Esophagus squamous epithelium (tissue), 5 donors: ENCODE measurements around the gene RIF1. TPM values are rescaled to one million over a fixed set of nuclear protein-coding genes. Genes with fewer than 3 reads are reported as not detected.

ENCODE experiments used
- DNase-seq: peaks from one replicate; lab custom pipeline; 2025; lab: John Stamatoyannopoulos, UW
- H3K27ac ChIP-seq, 4 donors: fragments of 200-600 bp; sonication (generic); one replicate each; pipeline ENCODE4 v1.5.1; 2016 to 2019; ENCODE audit warnings: mild to moderate bottlenecking in 1 of 4
- H3K27me3 ChIP-seq, 4 donors: fragments of 200-600 bp; sonication (generic); 1 replicate in 3 of 4; 2 replicates in 1 of 4; pipeline versions ENCODE4 v1.5.1 to v1.6.0; 2017 to 2021; ENCODE audit warnings: antibody characterized with exemption in 1 of 4
- H3K36me3 ChIP-seq, 3 donors: fragments of 200-600 bp; sonication (generic); one replicate each; pipeline ENCODE4 v1.5.1; 2016 to 2019
- H3K4me1 ChIP-seq, 3 donors: fragments of 200-600 bp; sonication (generic); one replicate each; pipeline ENCODE4 v1.5.1; 2017 to 2019
- H3K4me3 ChIP-seq, 4 donors: fragments of 200-600 bp; sonication (generic); 1 replicate in 3 of 4; 2 replicates in 1 of 4; pipeline ENCODE4 v1.5.1; 2016 to 2019; ENCODE audit warnings: mild to moderate bottlenecking in 2 of 4, moderate library complexity in 1 of 4
- H3K9me3 ChIP-seq, 3 donors: fragments of 200-600 bp; sonication (generic); one replicate each; pipeline ENCODE4 v1.5.1; 2016 to 2019
- POLR2A ChIP-seq, 4 donors: fragments of 450-650 bp; IDR thresholded peaks; one replicate each; pipeline ENCODE4 v1.6.1; 2017; ENCODE audit warnings: antibody characterized with exemption in 4 of 4, mild to moderate bottlenecking in 4 of 4, moderate library complexity in 3 of 4
- WGBS, 2 donors: methylation state at CpG; one replicate each; pipeline ENCODE4 v1.1.5; 2018; 5-methylcytosine and 5-hydroxymethylcytosine counted together
- intact Hi-C: fragments of 100-400 bp; cut with DNase I; formaldehyde crosslinking; loops from one replicate; pipeline ENCODE4 v1.15.0; 2022
- total RNA-seq, 4 donors: library from RNA; depleted of rRNA; stranded (reverse); fragments of >200 nt; gene quantifications; one replicate each; pipeline ENCODE4 v1.1.0, GENCODE V29; 2016
- TF ChIP-seq, protein P1 (sequence below), 6 experiments: fragments of 450-650 bp in 4 of 6; fragments of 200-600 bp in 2 of 6; sonication (generic) in 2 of 6; IDR thresholded peaks; one replicate each; pipeline ENCODE4 v1.5.1; 2016 to 2019; ENCODE audit warnings: antibody characterized with exemption in 6 of 6, mild to moderate bottlenecking in 4 of 6, moderate library complexity in 4 of 6
- donor health status: DM: yes; HTN: yes; CAD: no.

RIF1 gene
- total RNA-seq, 4 donors from 2014 or later = 14.4 to 41.4 (median 24.4) TPM

DNA sequence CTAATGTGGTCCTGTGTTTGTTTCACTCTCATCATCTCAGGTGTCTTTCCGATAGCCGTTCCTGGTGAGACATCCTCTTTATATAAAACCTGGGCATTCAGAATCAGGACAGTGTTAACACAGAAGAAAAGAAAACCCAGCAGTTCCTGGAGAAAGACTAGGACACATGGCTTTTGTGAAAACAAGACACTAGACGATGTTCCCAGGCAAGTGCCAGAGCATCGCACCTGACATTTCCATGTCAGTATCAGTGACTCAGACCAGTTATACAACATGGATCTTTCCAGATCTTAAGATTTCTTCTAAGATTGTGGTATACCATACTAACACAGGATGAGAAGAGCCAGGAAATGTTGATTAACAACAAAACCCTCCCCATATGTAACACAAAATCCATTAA is 96.5 kb downstream of the RIF1 start:
- intact Hi-C loops = no loop called here
- Histone ChIP-seq H3K4me3 (no peak overlapping the region), H3K27me3 (no peaks in the 10 kb centered on the region), H3K36me3 (no peaks in the 10 kb centered on the region), H3K4me1 (peaks cover 0 to 4% (median 0%) of the 10 kb centered on the region in 3 donors), H3K9me3 (no peaks in the 10 kb centered on the region), H3K27ac (no peak overlapping the region)
- TF ChIP-seq POLR2A (IDR thresholded peaks at IDR 0.05) = no peak
- TF ChIP-seq, protein P1, sequence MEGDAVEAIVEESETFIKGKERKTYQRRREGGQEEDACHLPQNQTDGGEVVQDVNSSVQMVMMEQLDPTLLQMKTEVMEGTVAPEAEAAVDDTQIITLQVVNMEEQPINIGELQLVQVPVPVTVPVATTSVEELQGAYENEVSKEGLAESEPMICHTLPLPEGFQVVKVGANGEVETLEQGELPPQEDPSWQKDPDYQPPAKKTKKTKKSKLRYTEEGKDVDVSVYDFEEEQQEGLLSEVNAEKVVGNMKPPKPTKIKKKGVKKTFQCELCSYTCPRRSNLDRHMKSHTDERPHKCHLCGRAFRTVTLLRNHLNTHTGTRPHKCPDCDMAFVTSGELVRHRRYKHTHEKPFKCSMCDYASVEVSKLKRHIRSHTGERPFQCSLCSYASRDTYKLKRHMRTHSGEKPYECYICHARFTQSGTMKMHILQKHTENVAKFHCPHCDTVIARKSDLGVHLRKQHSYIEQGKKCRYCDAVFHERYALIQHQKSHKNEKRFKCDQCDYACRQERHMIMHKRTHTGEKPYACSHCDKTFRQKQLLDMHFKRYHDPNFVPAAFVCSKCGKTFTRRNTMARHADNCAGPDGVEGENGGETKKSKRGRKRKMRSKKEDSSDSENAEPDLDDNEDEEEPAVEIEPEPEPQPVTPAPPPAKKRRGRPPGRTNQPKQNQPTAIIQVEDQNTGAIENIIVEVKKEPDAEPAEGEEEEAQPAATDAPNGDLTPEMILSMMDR (IDR thresholded peaks at IDR 0.05) = no peak
- no peak for DNase-seq
- 91 to 93% methylated on average over 4 of the region's 4 CpGs for WGBS, 2 donors

DNA sequence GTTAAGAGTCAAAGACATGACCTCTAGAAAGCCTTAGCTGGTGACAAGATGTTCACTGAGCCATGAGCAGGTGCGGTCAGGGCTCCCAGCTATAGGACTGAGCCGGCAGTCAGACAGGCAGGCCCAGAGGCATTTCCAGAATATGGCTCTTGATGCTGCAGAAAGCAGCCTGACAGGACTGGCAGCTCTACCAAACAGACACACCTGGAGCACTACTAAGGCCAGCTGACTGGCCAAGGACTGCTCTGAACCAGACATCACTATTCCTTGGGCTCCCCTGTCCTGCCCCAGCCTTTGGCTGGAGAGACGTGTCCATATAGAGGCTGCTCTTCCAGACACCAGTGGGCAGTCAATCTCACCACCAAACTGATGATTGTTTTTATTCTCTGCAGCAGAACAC is 98.8 kb downstream of the RIF1 start:
- peaks cover 0 to 4% (median 0%) of the 10 kb centered on the region in 3 donors for H3K4me1 ChIP-seq
- intact Hi-C loops = no loop called here
- no peaks in the 10 kb centered on the region for H3K9me3 ChIP-seq
- no peak overlapping the region for H3K27ac ChIP-seq
- H3K4me3 ChIP-seq = no peak overlapping the region
- no peaks in the 10 kb centered on the region for H3K36me3 ChIP-seq
- no peaks in the 10 kb centered on the region for H3K27me3 ChIP-seq
- no peak for DNase-seq
- WGBS, 2 donors = 71 to 100% methylated on average over 1 to 3 of the region's 3 CpGs
- TF ChIP-seq, protein P1 (IDR thresholded peaks at IDR 0.05) = no peak
- no peak for TF ChIP-seq POLR2A (IDR thresholded peaks at IDR 0.05)

DNA sequence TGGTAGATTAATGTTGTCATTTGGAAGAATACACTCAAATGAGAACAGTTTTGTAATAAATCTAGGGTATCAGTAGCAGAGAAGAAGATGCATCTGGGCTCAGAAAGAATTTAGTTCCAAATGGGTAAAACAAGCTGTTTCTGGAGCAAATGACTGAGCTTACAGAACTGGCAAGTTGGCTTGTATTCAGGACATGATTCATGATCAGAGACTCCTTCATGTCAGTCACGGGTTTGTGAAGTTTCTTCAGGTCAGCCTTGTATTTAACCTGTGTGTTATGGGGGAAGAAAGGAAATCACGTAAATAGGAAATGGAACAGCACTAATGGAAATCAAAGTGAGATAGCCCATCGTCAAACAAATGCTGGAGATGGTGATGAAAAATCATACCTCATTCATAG is 109.1 kb downstream of the RIF1 start:
- Histone ChIP-seq H3K27ac (no peak overlapping the region), H3K4me3 (no peak overlapping the region), H3K27me3 (no peaks in the 10 kb centered on the region), H3K9me3 (no peaks in the 10 kb centered on the region), H3K36me3 (no peaks in the 10 kb centered on the region), H3K4me1 (no peaks in the 10 kb centered on the region)
- TF ChIP-seq, protein P1 (IDR thresholded peaks at IDR 0.05) = no peak
- no peak for TF ChIP-seq POLR2A (IDR thresholded peaks at IDR 0.05)
- intact Hi-C loops = no loop called here
- no peak for DNase-seq
- 73 to 82% methylated on average over 3 of the region's 3 CpGs for WGBS, 2 donors

DNA sequence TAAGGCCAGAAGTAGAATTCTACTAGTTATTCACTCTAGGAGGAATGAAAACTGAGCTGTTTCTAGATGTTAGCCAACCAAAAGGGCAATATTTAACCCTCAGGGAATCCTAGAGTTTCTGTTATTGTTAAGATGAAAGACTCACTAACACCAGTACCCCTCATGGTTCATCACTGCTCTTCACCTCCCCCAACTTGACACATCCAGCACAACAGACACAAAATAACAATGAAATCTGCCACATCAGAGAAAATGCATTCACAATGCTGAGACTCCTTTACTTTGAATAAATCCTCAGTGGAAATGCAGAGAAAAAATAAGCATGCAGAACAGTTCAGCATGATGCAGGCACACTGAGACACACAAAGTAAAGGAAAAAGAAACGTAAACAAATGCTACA is 111.3 kb downstream of the RIF1 start:
- Histone ChIP-seq H3K4me3 (no peak overlapping the region), H3K9me3 (no peaks in the 10 kb centered on the region), H3K36me3 (no peaks in the 10 kb centered on the region), H3K4me1 (no peaks in the 10 kb centered on the region), H3K27me3 (no peaks in the 10 kb centered on the region), H3K27ac (no peak overlapping the region)
- WGBS, 2 donors = 38 to 89% methylated on average over 1 of the region's 1 CpG
- intact Hi-C loops = no loop called here
- TF ChIP-seq, protein P1 (IDR thresholded peaks at IDR 0.05) = no peak
- no peak for TF ChIP-seq POLR2A (IDR thresholded peaks at IDR 0.05)
- no peak for DNase-seq

DNA sequence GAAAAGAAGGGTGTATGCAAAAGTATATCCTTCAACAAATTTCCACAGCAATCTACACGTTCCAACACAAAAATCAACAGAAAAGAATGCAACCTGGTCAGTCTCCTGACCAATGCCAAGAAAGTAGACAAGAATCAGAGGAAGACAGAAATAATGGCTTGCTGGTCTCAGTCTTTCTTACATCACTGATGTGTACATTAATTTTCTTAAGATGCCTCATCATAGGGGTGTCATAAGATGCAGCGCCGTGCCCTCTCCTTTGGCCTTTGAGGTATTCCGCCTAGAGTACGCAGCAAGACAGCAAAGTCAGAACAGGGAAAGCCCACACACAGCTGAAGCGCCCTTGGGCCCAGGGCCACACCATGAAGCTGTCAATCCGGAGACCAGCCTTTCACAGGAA is 112.9 kb downstream of the RIF1 start:
- H3K27ac ChIP-seq = no peak overlapping the region
- no peak for DNase-seq
- WGBS, 2 donors = 77 to 98% methylated on average over 7 of the region's 7 CpGs
- H3K4me1 ChIP-seq = no peaks in the 10 kb centered on the region
- H3K27me3 ChIP-seq = no peaks in the 10 kb centered on the region
- H3K9me3 ChIP-seq = no peaks in the 10 kb centered on the region
- TF ChIP-seq, protein P1 (IDR thresholded peaks at IDR 0.05) = no peak
- intact Hi-C loops = no loop called here
- no peak overlapping the region for H3K4me3 ChIP-seq
- no peaks in the 10 kb centered on the region for H3K36me3 ChIP-seq
